GM12878 (cell line): ENCODE results near the gene SLC25A41. TPM values are rescaled to one million over a fixed set of nuclear protein-coding genes. Genes with fewer than 3 reads are reported as not detected.

Experiments
- ATAC-seq: fragments of 200-7000 bp; cut with Tn5 transposase; 3 replicates; pipeline ENCODE4 v1.9.1; 2020; ENCODE audit warnings: mild to moderate bottlenecking, moderate library complexity
- BruUV-seq: library from RNA; stranded (reverse); fragments of 400-500 nt; replicated peaks from 2 replicates; lab custom pipeline; 2021; lab: Mats Ljungman, UMichigan
- CTCF ChIA-PET: fragments of 300-600 bp; sonication (Branson Sonifier 250); formaldehyde crosslinking; extraction: SDS; loops from one replicate; lab custom pipeline; 2021; ENCODE audit warnings: inconsistent platforms; lab: Yijun Ruan, JAX
- POLR2A ChIA-PET: fragments of 350-600 bp; formaldehyde crosslinking; extraction: SDS; loops from one replicate; lab custom pipeline; 2021; ENCODE audit warnings: inconsistent platforms; lab: Charles Lee
- RAD21 ChIA-PET: fragments of 300-600 bp; sonication (Branson Sonifier 250); formaldehyde crosslinking; loops from one replicate; lab custom pipeline; 2023; ENCODE audit warnings: antibody characterized with exemption; ENCODE audit not compliant: unreplicated experiment; lab: Charles Lee
- SMC1A ChIA-PET: fragments of 300-600 bp; sonication (Branson Sonifier 250); formaldehyde crosslinking; loops from one replicate; lab custom pipeline; 2023; ENCODE audit not compliant: unreplicated experiment, uncharacterized antibody; lab: Charles Lee
- DNase-seq: peaks from one replicate; pipeline ENCODE4 v3.0.0-alpha.2; 2011; ENCODE audit warnings: low read depth, low spot score
- FAIRE-seq: peaks from 3 replicates; lab custom pipeline; 2011; peaks lifted over from hg19 to GRCh38; lab: Jason Lieb, UNC
- H2AFZ ChIP-seq: 2 replicates; pipeline ENCODE4 v1.6.0; 2011; ENCODE audit warnings: low read depth, low read length, control low read depth; ENCODE audit not compliant: control insufficient read depth
- H3K27ac ChIP-seq: 2 replicates; pipeline ENCODE4 v1.5.1; 2011; ENCODE audit warnings: control low read depth; ENCODE audit not compliant: control insufficient read depth, insufficient read depth
- H3K27me3 ChIP-seq, 2 experiments: replicated peaks in 1 of 2; 2 replicates each; pipeline versions ENCODE4 v1.6.0 to v1.6.1; 2011; ENCODE audit warnings: low read length in 1 of 2; ENCODE audit not compliant: control insufficient read depth in 2 of 2, insufficient read depth in 2 of 2
- H3K36me3 ChIP-seq, 2 experiments: 2 replicates each; pipeline ENCODE4 v1.5.1; 2011; ENCODE audit warnings: low read length in 1 of 2; ENCODE audit not compliant: control insufficient read depth in 2 of 2, insufficient read depth in 2 of 2
- H3K4me1 ChIP-seq: 2 replicates; pipeline ENCODE4 v1.6.1; 2011; ENCODE audit warnings: mild to moderate bottlenecking, low read length, moderate library complexity, mixed read lengths; ENCODE audit not compliant: control insufficient read depth, insufficient read depth
- H3K4me2 ChIP-seq: 2 replicates; pipeline ENCODE4 v1.6.0; 2011; ENCODE audit warnings: control low read depth; ENCODE audit not compliant: control insufficient read depth, insufficient read depth
- H3K4me3 ChIP-seq: fragments of 200-600 bp; sonication (generic); 2 replicates; pipeline ENCODE4 v1.5.1; 2016
- H3K79me2 ChIP-seq: 2 replicates; pipeline ENCODE4 v1.6.0; 2011; ENCODE audit warnings: low read length; ENCODE audit not compliant: control insufficient read depth, insufficient read depth
- H3K9ac ChIP-seq: 2 replicates; pipeline ENCODE4 v1.8.0; 2011; ENCODE audit warnings: low read length, control low read depth, mixed read lengths; ENCODE audit not compliant: control insufficient read depth, insufficient read depth
- H3K9me3 ChIP-seq: replicated peaks from 3 replicates; pipeline ENCODE4 v1.5.1; 2011; ENCODE audit warnings: mild to moderate bottlenecking, low read length; ENCODE audit not compliant: control insufficient read depth, insufficient read depth
- H4K20me1 ChIP-seq: 2 replicates; pipeline ENCODE4 v1.6.0; 2011; ENCODE audit not compliant: control insufficient read depth, insufficient read depth
- EP300 ChIP-seq, 2 experiments: fragments of 150-350 bp in 1 of 2; IDR thresholded peaks; 2 replicates each; pipeline ENCODE4 v1.6.1; 2011 to 2012; ENCODE audit warnings: low read depth in 2 of 2, low read length in 2 of 2, borderline replicate concordance in 1 of 2, improper control_type of control experiment in 1 of 2, inconsistent platforms in 1 of 2; ENCODE audit not compliant: control insufficient read depth in 1 of 2
- PRDM15 ChIP-seq: fragments of 450-650 bp; formaldehyde crosslinking; IDR thresholded peaks from 2 replicates; pipeline ENCODE4 v1.4.0; 2020; ENCODE audit warnings: mild to moderate bottlenecking, moderate library complexity
- RELA ChIP-seq: fragments of 450-650 bp; IDR thresholded peaks from 2 replicates; pipeline ENCODE4 v1.8.0; 2014; ENCODE audit warnings: borderline replicate concordance; ENCODE audit not compliant: partially characterized antibody
- SREBF2 ChIP-seq: IDR thresholded peaks from 2 replicates; pipeline ENCODE4 v1.6.1; 2012; ENCODE audit warnings: mild to moderate bottlenecking, low read length
- STAT1 ChIP-seq: fragments of 450-650 bp; conservative IDR thresholded peaks from 2 replicates; pipeline ENCODE4 v1.6.1; 2014; ENCODE audit warnings: antibody characterized with exemption, mild to moderate bottlenecking
- WRNIP1 ChIP-seq: IDR thresholded peaks from 2 replicates; pipeline ENCODE4 v1.6.1; 2011; ENCODE audit warnings: low read depth, low read length, improper control_type of control experiment, borderline replicate concordance
- YBX1 ChIP-seq: fragments of 450-650 bp; IDR thresholded peaks from 2 replicates; pipeline ENCODE4 v1.6.1; 2016; ENCODE audit warnings: antibody characterized with exemption
- ZBTB33 ChIP-seq: fragments of 450-650 bp; IDR thresholded peaks from 2 replicates; pipeline ENCODE4 v1.6.1; 2017; ENCODE audit warnings: mild to moderate bottlenecking
- ZNF687 ChIP-seq: fragments of 450-650 bp; IDR thresholded peaks from 2 replicates; pipeline ENCODE4 v1.6.1; 2017; ENCODE audit warnings: mild to moderate bottlenecking, moderate library complexity
- WGBS: methylation state at CpG from one replicate; pipeline ENCODE4 v1.1.6; 2016; ENCODE audit warnings: low lambda C conversion rate; ENCODE audit not compliant: insufficient replicate concordance, insufficient coverage; ENCODE audit errors: missing lambda C conversion rate; 5-methylcytosine and 5-hydroxymethylcytosine counted together
- in situ Hi-C: fragments of 300-500 bp; cut with MboI; formaldehyde crosslinking; loops from 9 replicates; pipeline ENCODE4 v1.14.3; 2018; ENCODE audit warnings: mixed read lengths
- intact Hi-C: fragments of 100-400 bp; cut with micrococcal nuclease; formaldehyde crosslinking; loops from one replicate; pipeline ENCODE4 v1.14.2; 2022; ENCODE audit not compliant: unreplicated experiment
- polyA plus RNA-seq, 11 experiments: library from polyadenylated mRNA; depleted of rRNA in 4 of 11; unstranded in 6 of 11; stranded (reverse) in 5 of 11; fragments of >200 nt; fragmentation: Nextera tagmentation in 4 of 11; fragmentation: Illumina TruSeq in 1 of 11; extraction: Ambion mirVana in 4 of 11; extraction: Trizol in 1 of 11; gene quantifications; 1 replicate in 1 of 11; 2 replicates in 10 of 11; pipeline versions ENCODE4 v1.2.1 to v1.2.3, GENCODE V29; 2011 to 2016; ENCODE audit warnings: inconsistent platforms in 2 of 11, missing spikeins in 2 of 11, low read depth in 1 of 11
- total RNA-seq, 4 experiments: library from RNA; depleted of rRNA in 3 of 4; stranded (reverse); fragments of >200 nt in 3 of 4; fragmentation: Illumina TruSeq in 1 of 4; extraction: Trizol in 1 of 4; gene quantifications; 2 replicates each; pipeline versions ENCODE4 v1.2.1 to v1.2.3, GENCODE V29; 2013 to 2021
- TF ChIP-seq, protein P1 (sequence below): fragments of 450-650 bp; IDR thresholded peaks from 2 replicates; pipeline ENCODE4 v1.6.1; 2017; ENCODE audit warnings: low read depth, mild to moderate bottlenecking, moderate library complexity

SLC25A41 gene
- total and polyA plus RNA-seq, 10 of the 15 experiments (the other 5 are each of a cell fraction or from before 2014, with no cell fraction given), result 0.23 to 1.2 (median 0.43) TPM; not detected in 2

- H3K4me3 ChIP-seq, result no peak overlapping the region
- ChIA-PET CTCF (interaction anchor here (0.8 kb wide), 1 partner anchor 32 kb away, joined by 3 read pairs; no protein-coding TSS in a partner anchor), SMC1A (interaction anchor here (1.0 kb wide), 1 partner anchor 9 kb away, joined by 5 read pairs; no protein-coding TSS in a partner anchor), POLR2A (interaction anchor here (1.7 kb wide), 1 partner anchor 9 kb away, joined by 4 read pairs; no protein-coding TSS in a partner anchor), RAD21 (no interaction called here)
- peaks cover 12% of the 10 kb centered on the region for H4K20me1 ChIP-seq
- no peak overlapping the region for H3K9ac ChIP-seq
- peaks cover 5% of the 10 kb centered on the region for H3K4me1 ChIP-seq
- in situ Hi-C loops (no loop called here), intact Hi-C loops (no loop called here)
- no peak for FAIRE-seq
- H3K27ac ChIP-seq, result no peak overlapping the region
- H3K27me3 ChIP-seq, result no peaks in the 10 kb centered on the region
- H2AFZ ChIP-seq, result no peak overlapping the region
- no peak overlapping the region for H3K4me2 ChIP-seq
- DNase-seq, result no peak
- over 99% methylated on average over 18 of the region's 18 CpGs for WGBS
- H3K36me3 ChIP-seq, result no peaks in the 10 kb centered on the region; a peak in 1 of 4 replicates
- peaks cover 22% of the 10 kb centered on the region for H3K79me2 ChIP-seq
- no peak for ATAC-seq
- H3K9me3 ChIP-seq, result no peaks in the 10 kb centered on the region; the same call in 2 of the 3 replicates
- BruUV-seq, result no TSS peak
- TF ChIP-seq, protein P1, sequence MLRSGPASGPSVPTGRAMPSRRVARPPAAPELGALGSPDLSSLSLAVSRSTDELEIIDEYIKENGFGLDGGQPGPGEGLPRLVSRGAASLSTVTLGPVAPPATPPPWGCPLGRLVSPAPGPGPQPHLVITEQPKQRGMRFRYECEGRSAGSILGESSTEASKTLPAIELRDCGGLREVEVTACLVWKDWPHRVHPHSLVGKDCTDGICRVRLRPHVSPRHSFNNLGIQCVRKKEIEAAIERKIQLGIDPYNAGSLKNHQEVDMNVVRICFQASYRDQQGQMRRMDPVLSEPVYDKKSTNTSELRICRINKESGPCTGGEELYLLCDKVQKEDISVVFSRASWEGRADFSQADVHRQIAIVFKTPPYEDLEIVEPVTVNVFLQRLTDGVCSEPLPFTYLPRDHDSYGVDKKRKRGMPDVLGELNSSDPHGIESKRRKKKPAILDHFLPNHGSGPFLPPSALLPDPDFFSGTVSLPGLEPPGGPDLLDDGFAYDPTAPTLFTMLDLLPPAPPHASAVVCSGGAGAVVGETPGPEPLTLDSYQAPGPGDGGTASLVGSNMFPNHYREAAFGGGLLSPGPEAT, result no peak
- TF ChIP-seq YBX1 (no peak), EP300 (IDR thresholded peaks at IDR 0.05; ENCODE audit: borderline replicate concordance in 1 of 2, control insufficient read depth in 1 of 2, low read depth in 2 of 2, low read length in 2 of 2) (no peak), SREBF2 (no peak), RELA (no peak), PRDM15 (CRISPR knock-in tag) (no peak), WRNIP1 (no peak), STAT1 (no peak), ZBTB33 (no peak), ZNF687 (no peak)
Observed at GRCh38 chr19:6427131-6427530, 6.4 kb downstream of the SLC25A41 start.
